ENCODE measurements around the gene PDE6D. TPM values are rescaled to one million over a fixed set of nuclear protein-coding genes. Genes with fewer than 3 reads are reported as not detected.

The PDE6D gene
- total RNA-seq, 1 experiment from 2014 or later, result 30.6 TPM

- intact Hi-C loops (cut with micrococcal nuclease; ENCODE audit: unreplicated experiment), result no loop called here
- CTCF ChIA-PET, result interaction anchor here (1.7 kb wide), 1 partner anchor 9 kb away, joined by 3 read pairs; no protein-coding TSS in a partner anchor
- BruUV-seq (replicated peaks), result no TSS peak
- DNase-seq, result no peak
- no peak for TF ChIP-seq CTCF (IDR thresholded peaks at IDR 0.05; ENCODE audit: unreplicated experiment)
- no peaks in the 10 kb centered on the region for H3K27me3 Mint-ChIP-seq (ENCODE audit: unreplicated experiment)
- H3K27ac Mint-ChIP-seq (ENCODE audit: unreplicated experiment), result no peak overlapping the region
- no peaks in the 10 kb centered on the region for H3K9me3 Mint-ChIP-seq (ENCODE audit: low read depth, unreplicated experiment)
- H3K4me1 Mint-ChIP-seq (ENCODE audit: low read depth, unreplicated experiment), result no peaks in the 10 kb centered on the region
- peaks cover 6% of the 10 kb centered on the region for H3K36me3 Mint-ChIP-seq (ENCODE audit: insufficient read depth, unreplicated experiment)
- no peak overlapping the region for H3K4me3 Mint-ChIP-seq (ENCODE audit: low read depth, unreplicated experiment)
These were observed 93.1 kb downstream of the PDE6D start for GRCh38 chr2:231687961-231688360.

DNA sequence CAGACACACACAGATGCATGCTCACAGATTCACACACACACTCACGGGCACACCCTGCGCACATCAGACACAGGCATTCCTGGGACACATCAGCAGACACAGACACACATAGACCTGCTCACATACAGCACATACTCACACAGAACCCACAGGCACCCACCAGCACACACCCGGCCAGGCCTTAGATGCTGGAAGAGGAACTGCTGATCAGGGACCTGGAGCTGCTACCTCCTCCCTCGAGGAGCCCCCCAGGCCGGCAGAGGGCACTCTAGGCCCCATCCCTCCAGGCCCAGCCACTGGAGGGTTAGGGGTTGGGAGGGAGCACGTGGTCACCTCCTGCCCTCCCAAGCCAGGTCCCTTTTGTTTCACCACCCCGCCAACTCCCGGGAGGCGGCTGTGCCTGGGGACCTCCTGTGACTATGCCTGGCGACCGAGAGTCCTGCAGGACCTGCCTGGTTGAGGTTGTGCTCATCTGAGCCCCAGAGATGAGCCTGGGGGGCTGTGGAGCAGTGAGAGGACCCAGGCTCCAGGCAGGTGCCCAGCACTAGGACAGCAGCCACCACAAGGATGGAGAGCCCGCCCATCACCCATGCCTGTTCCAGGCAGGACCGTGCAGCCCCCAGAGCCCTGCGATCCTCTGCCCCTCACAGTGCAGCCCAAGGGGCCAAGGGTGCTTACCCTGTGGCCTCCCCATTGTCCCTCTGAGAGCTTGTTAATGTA, 93.8 kb downstream of the PDE6D start:
- intact Hi-C loops (cut with micrococcal nuclease; ENCODE audit: unreplicated experiment), result no loop called here
- Mint-ChIP-seq H3K4me3 (ENCODE audit: low read depth, unreplicated experiment) (no peak overlapping the region), H3K27ac (ENCODE audit: unreplicated experiment) (no peak overlapping the region), H3K36me3 (ENCODE audit: insufficient read depth, unreplicated experiment) (peaks cover 6% of the 10 kb centered on the region), H3K27me3 (ENCODE audit: unreplicated experiment) (no peaks in the 10 kb centered on the region), H3K4me1 (ENCODE audit: low read depth, unreplicated experiment) (no peaks in the 10 kb centered on the region), H3K9me3 (ENCODE audit: low read depth, unreplicated experiment) (no peaks in the 10 kb centered on the region)
- BruUV-seq (replicated peaks), result no TSS peak
- CTCF ChIA-PET, result interaction anchor here (0.6 to 1.7 kb wide), 3 partner anchors 10 to 27 kb away, joined by 3 to 5 read pairs (median 4); no protein-coding TSS in a partner anchor
- TF ChIP-seq CTCF (IDR thresholded peaks at IDR 0.05; ENCODE audit: unreplicated experiment), result peak; percentile 81
- peak; percentile 74 for DNase-seq

GRCh38 chr2:231686192-231687100, 94.6 kb downstream of the PDE6D start:
- no peak overlapping the region for H3K27ac Mint-ChIP-seq (ENCODE audit: unreplicated experiment)
- BruUV-seq (replicated peaks), result no TSS peak
- intact Hi-C loops (cut with micrococcal nuclease; ENCODE audit: unreplicated experiment), result no loop called here

More at GRCh38 chr2:231686192-231687100, 94.6 kb downstream of the PDE6D start:
- Mint-ChIP-seq H3K36me3 (ENCODE audit: insufficient read depth, unreplicated experiment) (peaks cover 9% of the 10 kb centered on the region), H3K4me3 (ENCODE audit: low read depth, unreplicated experiment) (no peak overlapping the region), H3K9me3 (ENCODE audit: low read depth, unreplicated experiment) (no peaks in the 10 kb centered on the region), H3K27me3 (ENCODE audit: unreplicated experiment) (no peaks in the 10 kb centered on the region), H3K4me1 (ENCODE audit: low read depth, unreplicated experiment) (peaks cover 5% of the 10 kb centered on the region)
- CTCF ChIA-PET, result interaction anchor here (0.6 to 1.7 kb wide), 3 partner anchors 9 to 28 kb away, joined by 3 to 5 read pairs (median 4); no protein-coding TSS in a partner anchor
- DNase-seq, result no peak
- no peak for TF ChIP-seq CTCF (IDR thresholded peaks at IDR 0.05; ENCODE audit: unreplicated experiment)

All from Calu3 (cell line).